DMS53 treated with DMSO at 0.1 percent for 48 hours (cell line): Measurements from ENCODE around the gene GPX6.
"Not testable (repeated sequence)": the region's sequence is repeated elsewhere in the genome, so short reads cannot be mapped to it uniquely, and the experiment has no call there.

Experiments
- DNase-seq: peaks from one replicate; lab custom pipeline; 2025; ENCODE audit not compliant: unreplicated experiment; lab: John Stamatoyannopoulos, UW

The GPX6 gene, protein sequence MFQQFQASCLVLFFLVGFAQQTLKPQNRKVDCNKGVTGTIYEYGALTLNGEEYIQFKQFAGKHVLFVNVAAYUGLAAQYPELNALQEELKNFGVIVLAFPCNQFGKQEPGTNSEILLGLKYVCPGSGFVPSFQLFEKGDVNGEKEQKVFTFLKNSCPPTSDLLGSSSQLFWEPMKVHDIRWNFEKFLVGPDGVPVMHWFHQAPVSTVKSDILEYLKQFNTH

DNA sequence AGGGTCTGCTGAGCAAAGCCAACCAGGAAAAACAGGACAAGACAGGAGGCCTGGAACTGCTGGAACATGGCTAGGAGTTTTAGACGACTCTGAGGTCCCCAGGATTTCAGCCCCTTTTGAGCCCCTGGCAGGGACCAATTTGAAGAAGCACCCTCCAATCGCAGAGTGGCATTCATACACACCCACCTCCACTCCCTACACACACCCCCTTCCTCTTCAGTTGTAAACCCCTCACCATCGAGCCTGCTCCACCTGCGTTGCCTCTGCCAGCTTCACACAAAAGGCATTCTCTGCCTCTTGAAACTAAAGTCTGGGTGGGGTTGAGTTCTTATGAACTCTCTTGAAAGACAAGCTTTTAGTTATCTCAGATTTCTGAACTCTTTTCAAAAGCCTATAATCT, at the start of gene GPX6:
GPX6 (minus strand) TSS at position 118 of the 400 bp plus-strand sequence; CDS start at position 68, 50 bp downstream.
- no peak for DNase-seq

DNA sequence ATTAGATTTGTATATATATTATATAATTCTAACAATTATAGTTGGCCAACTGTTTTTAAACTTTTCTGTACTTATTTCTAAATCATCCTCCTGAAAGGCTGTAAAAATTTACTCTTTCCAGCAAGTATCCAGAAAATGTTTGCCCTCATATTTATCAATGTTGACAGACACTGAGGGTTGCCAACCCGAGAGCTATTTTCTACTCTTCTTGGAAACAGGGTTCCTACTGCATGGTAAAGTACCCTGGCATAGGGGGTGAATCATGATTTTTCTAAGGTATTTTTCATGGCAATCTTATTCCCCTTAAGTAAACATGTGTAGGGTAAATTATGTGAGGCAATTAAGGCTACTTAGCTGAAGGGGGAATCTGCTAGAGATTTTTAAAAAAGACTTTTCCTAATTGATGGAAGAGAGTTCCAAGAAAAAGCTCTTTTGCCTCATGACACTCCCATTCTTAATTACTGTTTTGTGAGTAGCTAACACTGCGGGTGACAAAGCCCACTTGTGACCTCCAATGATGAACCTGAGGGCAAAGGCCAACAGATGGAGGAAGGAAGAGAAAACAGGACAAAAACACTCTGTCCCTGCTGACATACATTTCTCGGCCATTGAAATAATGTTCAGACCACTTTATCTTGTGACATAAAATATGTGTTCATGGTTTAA, 48.0 kb upstream of the GPX6 start:
- no peak for DNase-seq

DNA sequence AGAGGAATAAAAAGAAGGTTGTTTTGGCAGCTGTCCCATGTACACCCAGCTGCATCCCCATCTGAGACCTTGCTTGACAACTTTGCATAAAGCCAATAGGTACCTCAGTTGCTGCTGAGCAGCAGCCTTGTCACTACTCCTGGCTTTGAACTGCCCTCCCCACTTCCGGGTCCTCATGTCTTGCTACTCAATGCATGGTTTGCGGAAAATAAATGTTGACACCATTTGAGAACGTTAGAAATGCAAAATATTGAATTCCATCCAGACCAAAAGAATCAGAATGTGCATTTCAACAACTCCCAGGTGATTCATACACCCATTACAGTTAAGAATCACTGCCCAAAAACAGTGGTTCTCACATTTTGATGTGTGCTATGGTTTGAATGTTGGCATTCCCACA, 43.0 kb upstream of the GPX6 start:
- DNase-seq: no peak

DNA sequence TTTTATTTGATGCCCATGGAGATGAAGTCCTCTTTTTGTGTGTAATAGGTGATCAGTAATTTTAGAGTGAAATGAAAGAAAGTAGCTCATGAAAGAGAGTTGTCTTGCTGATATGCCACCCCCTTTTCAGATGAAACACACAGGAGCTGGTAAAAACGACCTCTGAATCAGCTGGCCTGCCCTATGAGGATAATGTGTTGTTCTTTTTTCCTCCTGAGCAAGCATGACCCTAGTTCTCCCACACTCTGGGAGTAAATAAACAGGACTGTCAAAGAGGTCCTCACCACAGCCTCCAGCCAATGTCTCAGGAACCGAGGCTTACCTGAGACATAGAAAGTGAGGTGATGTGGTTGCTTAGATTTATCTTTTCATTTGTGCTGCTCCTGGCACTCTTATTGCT, 39.5 kb upstream of the GPX6 start:
- DNase-seq: no peak

DNA sequence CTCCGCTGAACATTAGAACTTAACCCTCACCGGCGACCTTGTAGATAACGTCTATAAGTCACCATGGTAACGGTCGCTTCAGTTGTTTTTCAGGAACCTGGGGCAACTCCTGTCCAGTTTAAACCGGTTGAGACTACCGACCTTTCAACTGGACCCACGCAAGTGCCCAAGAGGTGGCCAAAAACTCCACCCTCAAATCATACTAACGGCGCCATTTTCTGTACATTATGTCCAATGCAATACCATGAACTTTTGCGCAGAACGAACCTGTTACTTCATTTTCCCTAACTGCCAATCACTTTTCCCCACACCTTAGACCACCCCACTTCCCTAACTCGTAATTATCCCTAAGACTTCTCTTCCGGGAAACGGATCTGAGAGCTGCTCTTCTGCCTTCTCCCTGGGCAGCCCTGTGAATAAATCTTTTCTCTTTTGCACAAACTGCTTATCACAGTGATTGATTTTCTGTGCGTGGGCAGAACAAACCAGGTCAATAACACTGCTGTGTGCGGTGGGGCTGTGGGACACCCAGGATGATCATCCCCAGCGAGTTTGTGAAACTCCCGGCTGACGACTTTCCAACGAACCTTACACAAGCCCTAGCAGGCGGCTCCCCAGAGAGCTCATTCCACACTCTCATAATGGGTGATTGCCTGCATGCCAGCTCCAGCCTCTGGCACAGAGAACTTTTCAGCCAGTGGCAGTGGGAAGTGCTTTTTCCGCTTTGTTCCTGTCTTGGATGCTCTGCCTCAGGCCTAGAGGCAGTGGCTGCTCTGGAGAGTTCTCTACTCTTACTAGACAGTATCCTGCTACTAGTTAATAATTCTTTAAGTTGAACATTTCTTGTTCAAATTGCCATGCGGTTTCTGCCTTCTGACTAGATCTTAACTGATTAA, 38.6 kb upstream of the GPX6 start:
- no peak for DNase-seq

DNA sequence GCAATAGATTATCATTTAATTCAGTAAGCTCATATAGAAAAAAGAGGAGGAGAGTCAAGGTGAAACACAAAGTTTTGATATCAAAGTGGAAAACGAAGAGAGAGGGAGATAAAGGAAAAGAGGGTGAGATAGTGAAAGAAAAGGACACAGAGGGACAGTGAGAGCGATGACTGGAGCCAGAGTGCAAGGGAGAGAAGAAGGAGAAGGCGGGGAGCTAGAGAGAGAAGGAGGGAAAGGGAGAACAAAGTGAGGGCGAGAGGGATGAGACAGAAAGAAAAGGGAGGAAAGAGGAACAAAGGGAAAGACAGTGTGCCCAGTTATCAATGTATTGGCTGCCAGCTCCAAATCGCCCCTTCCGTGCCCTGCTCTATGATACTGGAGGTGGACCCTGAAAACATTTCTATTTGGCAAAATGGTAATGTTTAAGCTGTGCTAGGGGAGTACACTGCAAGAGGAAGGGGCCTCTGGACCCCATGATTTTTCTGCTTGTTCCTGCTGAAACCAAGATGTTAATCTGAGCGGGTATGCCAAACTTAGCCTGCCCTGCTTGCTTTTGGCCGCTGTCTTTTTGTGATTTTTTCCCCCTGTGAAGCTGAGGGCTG, 37.9 kb upstream of the GPX6 start:
- no peak for DNase-seq

DNA sequence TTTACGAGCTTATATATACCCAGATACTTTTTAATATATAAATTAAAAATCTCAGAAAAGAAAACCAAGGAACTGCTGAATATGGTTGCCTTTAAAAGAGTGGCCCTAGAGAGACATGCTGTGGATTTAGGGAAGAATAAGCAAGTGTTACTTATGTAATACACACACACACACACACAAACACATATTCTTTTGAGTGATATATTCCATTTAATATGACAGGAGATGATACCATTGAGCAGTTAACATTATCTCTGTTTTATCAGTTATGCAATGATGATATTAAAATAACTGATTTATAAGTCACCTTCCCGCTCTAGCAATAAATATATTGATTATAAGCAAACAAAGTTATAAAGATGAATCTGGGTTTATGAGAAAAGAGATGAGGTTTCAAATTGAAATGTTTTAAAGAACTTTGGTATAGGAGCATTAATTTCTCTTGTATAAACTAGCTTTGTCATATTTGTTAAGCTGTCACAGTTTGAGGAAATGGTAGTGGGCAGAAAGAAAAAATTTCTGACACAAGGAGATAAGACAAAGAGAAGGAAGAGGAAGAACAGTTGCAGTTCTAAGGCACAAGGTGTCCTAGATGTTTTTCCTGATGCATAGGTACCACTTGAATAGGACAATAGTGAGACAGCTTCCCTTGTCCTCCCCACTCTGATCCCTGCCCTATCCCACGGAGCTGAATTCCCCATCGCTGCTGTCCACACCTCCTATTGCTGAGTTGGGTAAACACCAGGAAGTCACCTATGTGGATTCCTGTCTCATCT, 36.5 kb upstream of the GPX6 start:
- no peak for DNase-seq

DNA sequence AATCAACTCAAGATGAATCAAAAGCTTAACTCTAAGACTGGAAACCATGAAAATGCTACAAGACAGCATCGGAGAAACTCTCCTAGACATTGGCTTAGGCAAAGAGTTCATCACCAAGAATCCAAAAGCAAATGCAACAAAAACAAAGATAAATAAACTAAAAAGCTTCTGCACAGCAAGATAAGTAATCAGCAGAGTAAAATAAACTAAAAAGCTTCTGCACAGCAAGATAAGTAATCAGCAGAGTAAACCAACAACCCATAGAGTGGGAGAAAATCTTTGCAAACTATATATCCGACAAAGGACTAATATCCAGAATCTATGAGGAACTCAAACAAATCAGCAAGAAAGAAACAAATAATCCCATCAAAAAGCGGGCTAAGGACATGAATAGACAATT, 31.4 kb upstream of the GPX6 start:
- DNase-seq: not testable (repeated sequence)

DNA sequence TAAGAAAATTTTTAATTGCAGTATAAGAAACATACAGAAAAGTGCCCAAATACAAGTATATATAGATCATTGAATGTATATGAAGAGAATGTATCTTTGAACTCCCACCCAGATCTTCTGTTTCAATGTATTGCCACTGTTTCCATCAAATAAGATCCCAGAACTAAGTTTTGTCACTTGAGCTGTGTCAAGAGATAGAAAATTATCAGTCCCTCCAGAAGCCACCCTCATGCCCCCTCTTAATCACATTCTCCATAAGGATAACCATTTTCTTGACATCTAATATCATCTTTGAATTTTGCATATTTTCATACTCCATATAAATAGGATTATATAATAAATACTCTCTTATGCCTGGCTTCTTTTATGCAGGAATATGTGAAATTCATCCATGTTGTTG, 30.4 kb upstream of the GPX6 start:
- DNase-seq: no peak

DNA sequence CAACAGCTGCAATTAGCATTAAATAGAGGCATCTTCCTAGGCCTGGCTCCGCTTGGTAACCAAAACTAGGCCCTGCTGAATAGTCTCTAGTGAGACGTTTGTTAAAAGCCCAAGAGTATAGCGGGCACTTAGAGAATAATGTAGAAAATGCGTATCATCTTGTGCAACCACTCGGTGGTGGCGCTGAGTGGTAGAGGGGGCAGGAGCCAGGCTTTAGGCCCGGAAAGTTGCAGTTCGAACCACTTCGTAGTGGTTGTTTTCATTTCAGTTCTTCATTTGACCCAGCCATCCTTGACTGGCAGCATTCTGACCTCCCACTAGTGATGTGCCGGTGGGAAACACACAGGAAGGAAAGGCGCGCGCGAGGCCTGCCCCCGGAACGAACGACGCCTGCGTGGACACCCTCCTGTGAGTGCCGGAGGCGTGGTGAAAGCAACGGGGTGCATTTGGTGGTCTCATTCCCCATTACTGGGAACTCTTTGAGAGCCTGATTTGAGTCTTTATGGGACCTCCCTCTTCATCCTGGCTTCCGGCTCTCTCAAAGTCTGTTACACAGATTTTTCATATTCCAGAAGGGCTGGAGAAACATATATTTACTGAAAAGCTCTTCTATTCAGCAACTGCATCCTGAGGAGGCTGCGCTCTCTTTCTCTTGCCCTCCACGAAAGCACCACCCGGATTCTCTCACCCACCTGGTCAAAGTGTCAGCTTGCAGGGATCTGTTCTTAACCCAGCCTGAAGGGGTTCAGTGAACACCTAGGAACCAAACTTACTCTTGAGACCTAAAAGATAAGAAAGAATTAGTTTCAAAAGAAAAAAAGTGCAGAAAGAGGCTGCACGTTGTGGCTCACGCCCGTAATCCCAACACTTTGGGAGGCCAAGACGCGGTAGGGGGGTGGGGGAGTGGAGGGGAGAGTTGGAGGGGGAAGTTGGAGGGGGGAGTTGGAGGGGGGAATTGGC, 28.3 kb upstream of the GPX6 start:
- no peak for DNase-seq

DNA sequence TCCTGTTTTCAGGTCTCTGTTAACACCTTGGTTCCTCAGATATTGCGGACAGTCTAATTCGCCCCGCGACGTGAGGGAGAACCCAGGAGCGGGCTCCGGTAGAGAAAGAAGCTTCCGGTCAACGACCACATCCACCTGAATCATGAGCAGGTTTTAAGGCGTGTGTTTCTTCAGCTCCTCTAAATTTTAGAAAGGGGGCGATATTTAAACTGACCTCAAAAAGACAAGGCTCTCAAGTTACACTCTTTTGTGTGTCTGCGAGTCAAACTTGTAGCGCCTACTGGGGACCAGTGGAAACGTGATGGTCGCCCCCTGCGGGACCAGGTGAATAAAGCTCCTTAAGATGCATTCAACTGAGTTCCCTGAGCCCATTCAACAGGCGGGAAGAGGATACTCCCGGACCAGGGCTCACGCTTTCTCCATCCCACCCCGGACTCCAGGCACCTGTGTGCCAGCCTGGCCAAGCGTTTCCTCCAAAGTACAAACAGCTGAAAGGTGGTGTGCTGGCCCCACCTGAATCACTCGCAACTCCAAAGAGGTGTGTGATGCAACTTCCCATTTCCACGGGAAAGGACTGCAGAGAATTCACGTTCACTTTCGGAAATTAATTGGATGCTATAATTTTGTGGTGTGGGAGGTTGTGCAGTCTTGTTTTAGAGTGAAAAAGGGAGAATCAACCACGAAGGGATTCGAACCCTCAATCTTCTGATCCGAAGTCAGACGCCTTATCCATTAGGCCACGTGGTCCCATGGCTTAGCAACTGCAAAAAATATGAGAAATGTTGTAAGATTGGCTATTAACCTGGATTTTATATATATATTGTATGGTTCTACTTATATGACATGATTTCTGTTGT, 27.1 kb upstream of the GPX6 start:
- DNase-seq: no peak

DNA sequence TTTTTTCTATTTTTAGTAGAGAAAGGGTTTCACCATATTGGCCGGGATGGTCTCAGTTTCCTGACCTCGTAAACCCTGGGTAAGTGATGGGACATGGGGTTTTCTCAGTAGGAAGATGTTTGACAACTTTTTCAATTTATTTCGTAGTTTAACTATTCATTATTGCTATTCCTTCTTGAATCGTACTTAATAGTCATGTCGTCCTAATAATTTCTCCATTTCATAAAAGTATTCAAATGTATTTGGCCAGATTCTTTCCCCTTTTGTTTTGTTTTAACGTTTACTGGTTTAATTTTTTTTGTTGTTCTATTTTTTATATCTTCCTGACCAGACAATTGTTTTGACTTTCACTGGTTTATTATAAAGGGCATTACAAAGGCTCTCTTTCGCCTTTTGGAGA, 26.4 kb upstream of the GPX6 start:
- no peak for DNase-seq

DNA sequence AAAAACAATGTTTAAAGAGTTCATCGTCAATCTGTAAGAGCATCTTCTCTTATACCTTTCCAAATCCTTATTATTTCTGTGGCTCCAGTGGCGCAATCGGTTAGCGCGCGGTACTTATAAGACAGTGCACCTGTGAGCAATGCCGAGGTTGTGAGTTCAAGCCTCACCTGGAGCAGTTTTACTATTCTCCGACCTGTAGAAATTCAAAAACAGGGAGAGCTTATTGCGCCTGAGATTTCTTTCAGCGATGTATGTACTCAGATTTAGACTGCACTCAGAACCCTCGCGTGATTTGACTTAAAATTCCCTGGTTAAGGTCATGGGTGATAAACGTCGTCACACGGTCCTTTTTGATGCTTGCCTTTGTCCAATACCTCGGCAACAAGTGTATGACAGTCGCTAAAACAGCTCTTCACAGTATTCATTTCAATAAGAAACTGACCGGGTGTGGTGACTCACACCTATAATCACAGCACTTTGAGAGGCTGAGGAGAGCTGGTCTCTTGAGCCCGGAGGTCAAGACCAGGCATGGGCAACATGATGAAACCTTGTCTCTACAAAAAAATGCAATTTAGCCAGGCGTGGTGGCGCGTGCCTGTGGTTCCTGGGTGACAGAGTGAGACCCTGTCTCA, 22.0 kb upstream of the GPX6 start:
- DNase-seq: no peak

DNA sequence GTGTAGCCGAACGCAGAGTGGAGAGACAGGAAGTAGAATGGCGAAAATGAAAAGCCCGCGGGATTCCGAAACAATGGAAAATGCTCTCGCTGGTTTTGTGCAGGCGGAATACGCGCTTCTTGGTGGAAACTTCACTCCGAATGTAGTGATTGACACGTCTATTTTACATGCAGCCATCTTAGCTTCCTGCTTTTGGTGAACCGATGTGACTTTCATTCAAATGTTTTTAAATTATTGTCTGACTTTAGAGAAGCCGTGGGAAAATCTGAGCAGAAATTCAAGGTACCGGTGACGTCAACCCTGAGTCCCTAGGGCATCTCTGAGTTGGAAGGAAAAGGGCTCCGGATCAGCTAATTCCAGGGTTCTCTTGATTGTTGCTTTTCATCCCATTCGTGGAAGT, 21.5 kb upstream of the GPX6 start:
- no peak for DNase-seq

DNA sequence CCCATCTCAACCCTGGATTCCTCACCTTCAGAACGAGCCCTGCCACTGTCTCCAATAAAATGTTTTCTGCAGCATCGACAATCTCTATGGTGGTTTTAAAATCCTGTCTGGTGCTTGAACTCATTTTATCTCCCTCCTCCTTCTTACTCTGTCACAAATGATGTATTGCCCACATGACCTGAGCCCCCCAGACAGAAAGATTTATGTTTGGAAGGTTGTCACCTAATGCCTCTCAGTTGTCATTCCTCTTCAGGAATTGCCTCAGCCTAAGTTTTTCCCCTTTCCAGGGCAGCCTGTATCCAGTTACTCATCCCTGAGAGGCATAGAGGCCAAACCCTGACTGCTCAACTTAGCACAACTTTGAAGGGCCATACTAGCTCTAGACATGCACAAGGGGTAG, 19.3 kb upstream of the GPX6 start:
- DNase-seq: no peak

DNA sequence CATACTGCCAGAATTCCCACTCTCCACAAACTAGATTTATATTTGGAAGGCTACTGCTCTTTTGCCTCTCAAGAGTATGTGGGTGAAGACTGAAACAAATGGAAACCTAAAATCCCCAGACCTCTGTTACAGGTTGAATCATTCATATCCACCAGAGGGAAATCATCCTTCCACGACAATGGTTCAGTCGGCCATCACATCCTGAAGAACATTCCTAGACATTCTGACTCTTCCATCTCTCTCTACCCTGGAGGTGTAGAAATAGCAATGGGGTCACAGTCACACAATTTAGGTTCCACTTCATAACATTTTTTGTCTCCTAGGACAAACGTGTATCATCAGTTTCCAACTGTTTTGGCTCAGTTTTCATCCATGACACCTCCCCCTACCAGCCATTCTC, 18.7 kb upstream of the GPX6 start:
- DNase-seq: no peak

DNA sequence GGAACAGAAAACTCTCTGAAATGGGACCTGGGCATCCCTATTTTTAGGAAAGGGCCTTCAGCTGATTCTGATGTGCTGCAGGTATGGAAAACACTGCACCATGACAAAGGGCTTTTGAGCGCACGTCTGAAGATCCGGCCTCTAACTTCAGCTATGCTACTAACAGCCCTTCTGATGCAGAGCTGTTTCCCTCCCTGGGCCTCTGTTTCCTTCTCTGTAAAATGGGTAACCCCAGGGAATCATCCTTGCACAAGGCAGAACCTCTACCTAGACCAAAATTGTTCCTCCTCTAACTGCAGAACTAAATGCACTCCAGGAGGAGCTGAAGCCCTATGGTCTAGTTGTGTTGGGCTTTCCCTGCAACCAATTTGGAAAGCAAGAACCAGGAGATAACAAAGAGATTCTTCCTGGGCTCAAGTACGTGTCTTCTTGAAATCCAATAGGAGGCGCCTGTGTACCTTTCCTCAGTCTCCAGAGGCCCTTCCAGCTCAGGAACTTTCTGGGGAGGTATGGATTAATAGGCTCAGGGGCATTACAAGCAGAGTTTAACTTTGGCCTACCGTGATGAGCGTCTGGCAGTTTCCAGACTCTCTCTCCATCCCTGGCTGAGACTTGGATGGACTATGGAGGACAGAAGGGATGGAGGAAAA, 16.0 kb upstream of the GPX6 start:
- DNase-seq: no peak

DNA sequence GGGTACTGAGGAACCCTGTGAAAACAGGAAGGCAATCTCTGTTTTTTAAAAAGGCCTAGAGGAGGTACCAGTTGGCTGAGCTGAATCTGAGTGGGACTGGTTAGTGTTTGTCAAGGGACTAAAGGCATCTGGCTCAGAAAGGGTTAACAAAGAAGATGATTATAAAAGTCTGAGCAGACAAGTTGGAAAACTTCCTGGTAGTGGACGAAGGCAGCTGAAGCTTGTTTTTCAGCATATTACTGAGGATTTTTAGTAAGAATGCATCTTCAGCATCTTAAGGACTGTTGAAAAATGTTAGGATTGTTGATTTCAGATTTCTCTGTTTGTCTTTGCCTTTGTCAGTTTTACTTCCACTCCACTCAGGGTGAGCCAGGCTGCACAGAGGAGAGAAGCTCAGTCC, 15.2 kb upstream of the GPX6 start:
- DNase-seq: no peak
